Tibial artery (tissue), 4 donors: ENCODE measurements around the gene BTNL8.

Experiments used
- DNase-seq, 2 donors: peaks; one replicate each; pipeline ENCODE4 v3.0.0-alpha.2; 2019
- H3K27ac ChIP-seq, 2 donors: fragments of 200-600 bp; sonication (generic) in 1 of 2; 1 replicate in 1 of 2; 2 replicates in 1 of 2; pipeline ENCODE4 v1.5.1; 2018 to 2019; ENCODE audit warnings: mild to moderate bottlenecking in 1 of 2
- H3K27me3 ChIP-seq, 2 donors: fragments of 200-600 bp; sonication (generic) in 1 of 2; one replicate each; pipeline versions ENCODE4 v1.5.1 to v1.6.0; 2016 to 2019
- H3K36me3 ChIP-seq, 3 donors: fragments of 200-600 bp; sonication (generic) in 2 of 3; one replicate each; pipeline ENCODE4 v1.5.1; 2016 to 2019; ENCODE audit warnings: mild to moderate bottlenecking in 2 of 3
- H3K4me1 ChIP-seq, 4 donors: fragments of 200-600 bp; sonication (generic) in 2 of 4; 1 replicate in 3 of 4; 2 replicates in 1 of 4; pipeline ENCODE4 v1.5.1; 2016 to 2019
- H3K4me3 ChIP-seq, 2 donors: fragments of 200-600 bp; sonication (generic) in 1 of 2; 1 replicate in 1 of 2; 2 replicates in 1 of 2; pipeline ENCODE4 v1.5.1; 2018 to 2019; ENCODE audit warnings: mild to moderate bottlenecking in 2 of 2
- H3K9me3 ChIP-seq, 3 donors: fragments of 200-600 bp; sonication (generic) in 1 of 3; one replicate each; pipeline ENCODE4 v1.5.1; 2016 to 2019
- intact Hi-C: fragments of 100-400 bp; cut with DNase I; formaldehyde crosslinking; loops from one replicate; pipeline ENCODE4 v1.15.0; 2023; ENCODE audit warnings: low total_unique reads
- TF ChIP-seq, protein P1 (sequence below), 2 experiments: fragments of 200-600 bp in 1 of 2; fragments of 450-650 bp in 1 of 2; IDR thresholded peaks; one replicate each; pipeline ENCODE4 v1.5.1; 2017 to 2019; ENCODE audit warnings: antibody characterized with exemption in 2 of 2, mild to moderate bottlenecking in 1 of 2, moderate library complexity in 1 of 2

BTNL8 gene, protein sequence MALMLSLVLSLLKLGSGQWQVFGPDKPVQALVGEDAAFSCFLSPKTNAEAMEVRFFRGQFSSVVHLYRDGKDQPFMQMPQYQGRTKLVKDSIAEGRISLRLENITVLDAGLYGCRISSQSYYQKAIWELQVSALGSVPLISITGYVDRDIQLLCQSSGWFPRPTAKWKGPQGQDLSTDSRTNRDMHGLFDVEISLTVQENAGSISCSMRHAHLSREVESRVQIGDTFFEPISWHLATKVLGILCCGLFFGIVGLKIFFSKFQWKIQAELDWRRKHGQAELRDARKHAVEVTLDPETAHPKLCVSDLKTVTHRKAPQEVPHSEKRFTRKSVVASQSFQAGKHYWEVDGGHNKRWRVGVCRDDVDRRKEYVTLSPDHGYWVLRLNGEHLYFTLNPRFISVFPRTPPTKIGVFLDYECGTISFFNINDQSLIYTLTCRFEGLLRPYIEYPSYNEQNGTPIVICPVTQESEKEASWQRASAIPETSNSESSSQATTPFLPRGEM

GRCh38 chr5:180898621-180899246 is at the start of gene BTNL8:
Gene BTNL8 (plus strand): TSS chr5:180899159. CDS start chr5:180899311, 152 bp downstream.
- DNase-seq = no peak
- intact Hi-C loops = no loop called here

DNA sequence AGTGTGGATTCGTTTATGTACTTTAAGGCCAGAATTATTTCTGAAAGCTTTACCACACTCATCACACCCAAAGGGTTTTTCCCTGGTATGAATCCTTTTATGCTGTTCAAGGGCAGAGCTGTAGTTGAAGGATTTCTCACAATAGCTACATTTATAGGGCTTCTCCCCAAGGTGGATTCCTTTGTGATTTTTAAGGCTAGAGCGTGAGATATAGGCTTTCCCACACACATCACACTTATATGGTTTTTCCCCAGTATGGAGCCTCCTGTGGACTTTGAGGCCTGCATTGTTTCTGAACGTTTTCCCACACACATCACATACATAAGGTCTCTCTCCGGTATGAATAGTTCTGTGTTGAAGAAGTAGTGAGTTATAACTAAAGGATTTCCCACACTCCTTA is 49.1 kb upstream of the BTNL8 start:
- Histone ChIP-seq H3K4me1 (no peaks in the 10 kb centered on the region), H3K27ac (no peak overlapping the region), H3K4me3 (no peak overlapping the region), H3K9me3 (peaks cover 0 to 42% (median 18%) of the 10 kb centered on the region in 3 donors), H3K36me3 (peaks cover 74 to 77% (median 76%) of the 10 kb centered on the region in 3 donors), H3K27me3 (no peaks in the 10 kb centered on the region)
- TF ChIP-seq, protein P1, sequence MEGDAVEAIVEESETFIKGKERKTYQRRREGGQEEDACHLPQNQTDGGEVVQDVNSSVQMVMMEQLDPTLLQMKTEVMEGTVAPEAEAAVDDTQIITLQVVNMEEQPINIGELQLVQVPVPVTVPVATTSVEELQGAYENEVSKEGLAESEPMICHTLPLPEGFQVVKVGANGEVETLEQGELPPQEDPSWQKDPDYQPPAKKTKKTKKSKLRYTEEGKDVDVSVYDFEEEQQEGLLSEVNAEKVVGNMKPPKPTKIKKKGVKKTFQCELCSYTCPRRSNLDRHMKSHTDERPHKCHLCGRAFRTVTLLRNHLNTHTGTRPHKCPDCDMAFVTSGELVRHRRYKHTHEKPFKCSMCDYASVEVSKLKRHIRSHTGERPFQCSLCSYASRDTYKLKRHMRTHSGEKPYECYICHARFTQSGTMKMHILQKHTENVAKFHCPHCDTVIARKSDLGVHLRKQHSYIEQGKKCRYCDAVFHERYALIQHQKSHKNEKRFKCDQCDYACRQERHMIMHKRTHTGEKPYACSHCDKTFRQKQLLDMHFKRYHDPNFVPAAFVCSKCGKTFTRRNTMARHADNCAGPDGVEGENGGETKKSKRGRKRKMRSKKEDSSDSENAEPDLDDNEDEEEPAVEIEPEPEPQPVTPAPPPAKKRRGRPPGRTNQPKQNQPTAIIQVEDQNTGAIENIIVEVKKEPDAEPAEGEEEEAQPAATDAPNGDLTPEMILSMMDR (IDR thresholded peaks at IDR 0.05) = no peak
- intact Hi-C loops = no loop called here
- DNase-seq = no peak

More at GRCh38 chr5:180898621-180899246, at the start of gene BTNL8:
- Histone ChIP-seq H3K4me1 (no peaks in the 10 kb centered on the region), H3K27ac (no peak within 1 kb of the TSS), H3K9me3 (no peaks in the 10 kb centered on the region), H3K27me3 (no peaks in the 10 kb centered on the region), H3K36me3 (no peaks in the 10 kb centered on the region), H3K4me3 (no peak within 1 kb of the TSS)
- TF ChIP-seq, protein P1 (IDR thresholded peaks at IDR 0.05) = no peak

DNA sequence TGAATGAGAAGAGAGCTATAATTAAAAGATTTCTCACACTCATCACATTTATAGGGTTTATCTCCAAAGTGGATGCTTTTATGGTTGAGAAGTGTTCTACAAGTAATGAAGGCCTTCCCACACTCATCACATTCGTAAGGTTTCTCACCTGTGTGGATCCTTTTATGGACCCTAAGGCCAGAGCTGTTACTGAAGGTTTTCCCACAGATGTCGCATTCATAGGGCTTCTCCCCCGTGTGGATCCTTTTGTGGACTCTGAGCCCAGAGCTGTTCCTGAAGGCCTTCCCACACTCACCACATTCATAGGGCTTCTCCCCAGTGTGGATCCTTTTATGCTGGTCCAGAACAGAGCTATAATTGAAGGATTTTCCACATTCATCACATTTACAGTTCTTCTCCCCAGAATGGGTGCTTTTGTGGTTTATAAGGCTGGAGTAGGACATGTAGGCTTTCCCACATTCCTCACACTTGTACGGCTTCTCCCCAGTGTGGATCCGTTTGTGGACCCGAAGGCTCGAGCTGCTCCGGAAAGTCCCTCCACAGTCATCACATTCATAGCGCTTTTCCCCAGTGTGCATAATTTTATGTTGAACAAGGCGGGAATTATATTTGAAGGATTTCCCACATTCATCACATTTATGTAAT is 48.4 kb upstream of the BTNL8 start:
- intact Hi-C loops = no loop called here
- H3K36me3 ChIP-seq = peaks cover 78 to 84% (median 81%) of the 10 kb centered on the region in 3 donors

GRCh38 chr5:180852495-180852894 is 46.5 kb upstream of the BTNL8 start:
- DNase-seq = no peak
- no peak overlapping the region for H3K27ac ChIP-seq
- no peak overlapping the region for H3K4me3 ChIP-seq
- peaks cover 0 to 39% (median 28%) of the 10 kb centered on the region in 3 donors for H3K9me3 ChIP-seq
- H3K27me3 ChIP-seq = no peaks in the 10 kb centered on the region
- no peaks in the 10 kb centered on the region for H3K4me1 ChIP-seq
- TF ChIP-seq, protein P1 (IDR thresholded peaks at IDR 0.05) = no peak
- peaks cover 70 to 74% (median 72%) of the 10 kb centered on the region in 3 donors for H3K36me3 ChIP-seq
- intact Hi-C loops = no loop called here

More for the DNA sequence above, 48.4 kb upstream of the BTNL8 start:
- Histone ChIP-seq H3K27me3 (no peaks in the 10 kb centered on the region), H3K4me1 (no peaks in the 10 kb centered on the region), H3K9me3 (peaks cover 0 to 42% (median 25%) of the 10 kb centered on the region in 3 donors), H3K4me3 (no peak overlapping the region), H3K27ac (no peak overlapping the region)
- TF ChIP-seq, protein P1 (IDR thresholded peaks at IDR 0.05) = no peak
- DNase-seq = no peak

GRCh38 chr5:180853121-180853847 is 45.7 kb upstream of the BTNL8 start:
- Histone ChIP-seq H3K9me3 (peaks cover 0 to 39% (median 23%) of the 10 kb centered on the region in 3 donors), H3K4me3 (no peak overlapping the region), H3K4me1 (no peaks in the 10 kb centered on the region), H3K27me3 (no peaks in the 10 kb centered on the region), H3K36me3 (peaks cover 63 to 67% (median 66%) of the 10 kb centered on the region in 3 donors), H3K27ac (no peak overlapping the region)
- DNase-seq = no peak
- TF ChIP-seq, protein P1 (IDR thresholded peaks at IDR 0.05) = no peak
- intact Hi-C loops = no loop called here
